Skeletal muscle cell (primary cell): ENCODE results near the gene ACOXL.

ENCODE experiments used
- DNase-seq: peaks from one replicate; pipeline ENCODE4 v3.0.0-alpha.2; 2010; ENCODE audit warnings: low read depth
- H3K4me3 ChIP-seq: 2 replicates; pipeline ENCODE4 v1.5.1; 2011; ENCODE audit warnings: low read depth, mild to moderate bottlenecking, control low read depth, low read length, moderate library complexity

ACOXL gene

GRCh38 chr2:111011218-111011617 lies 278.8 kb downstream of the ACOXL start:
- DNase-seq: no peak
- no peak overlapping the region for H3K4me3 ChIP-seq

- no peak overlapping the region for H3K4me3 ChIP-seq
- no peak for DNase-seq
Measured at GRCh38 chr2:111015283-111015995, 283.1 kb downstream of the ACOXL start.

GRCh38 chr2:111017034-111017622 lies 284.8 kb downstream of the ACOXL start:
- DNase-seq: no peak
- H3K4me3 ChIP-seq: no peak overlapping the region

- no peak for DNase-seq
- H3K4me3 ChIP-seq: no peak overlapping the region
Measured at GRCh38 chr2:111017909-111018308, 285.5 kb downstream of the ACOXL start.

GRCh38 chr2:111019381-111019780 lies 287.0 kb downstream of the ACOXL start:
- no peak for DNase-seq
- no peak overlapping the region for H3K4me3 ChIP-seq

GRCh38 chr2:111022633-111023032 lies 290.3 kb downstream of the ACOXL start:
- no peak overlapping the region for H3K4me3 ChIP-seq
- DNase-seq: no peak

- no peak for DNase-seq
Measured at GRCh38 chr2:111024496-111024895, 292.1 kb downstream of the ACOXL start.

GRCh38 chr2:111025288-111025687 lies 292.9 kb downstream of the ACOXL start:
- no peak for DNase-seq
- no peak overlapping the region for H3K4me3 ChIP-seq

More at GRCh38 chr2:111024496-111024895, 292.1 kb downstream of the ACOXL start:
- H3K4me3 ChIP-seq: no peak overlapping the region

GRCh38 chr2:111028720-111029119 lies 296.3 kb downstream of the ACOXL start:
- no peak overlapping the region for H3K4me3 ChIP-seq
- no peak for DNase-seq

GRCh38 chr2:111029181-111029927 lies 297.0 kb downstream of the ACOXL start:
- DNase-seq: no peak
- H3K4me3 ChIP-seq: no peak overlapping the region

GRCh38 chr2:111030260-111030891 lies 298.0 kb downstream of the ACOXL start:
- DNase-seq: no peak
- no peak overlapping the region for H3K4me3 ChIP-seq

GRCh38 chr2:111030945-111031344 lies 298.6 kb downstream of the ACOXL start:
- H3K4me3 ChIP-seq: no peak overlapping the region
- no peak for DNase-seq

GRCh38 chr2:111031546-111032478 lies 299.4 kb downstream of the ACOXL start:
- no peak overlapping the region for H3K4me3 ChIP-seq
- no peak for DNase-seq

- no peak overlapping the region for H3K4me3 ChIP-seq
- no peak for DNase-seq
Measured at GRCh38 chr2:111032721-111033429, 300.5 kb downstream of the ACOXL start.

GRCh38 chr2:111034146-111034545 lies 301.8 kb downstream of the ACOXL start:
- no peak for DNase-seq

GRCh38 chr2:111034606-111035005 lies 302.2 kb downstream of the ACOXL start:
- no peak overlapping the region for H3K4me3 ChIP-seq
- no peak for DNase-seq

More at GRCh38 chr2:111034146-111034545, 301.8 kb downstream of the ACOXL start:
- H3K4me3 ChIP-seq: no peak overlapping the region

GRCh38 chr2:111035830-111036441 lies 303.6 kb downstream of the ACOXL start:
- DNase-seq: no peak
- no peak overlapping the region for H3K4me3 ChIP-seq

- no peak overlapping the region for H3K4me3 ChIP-seq
- no peak for DNase-seq
Measured at GRCh38 chr2:111037128-111037527, 304.8 kb downstream of the ACOXL start.
